GM19023 (cell line): ENCODE data around the gene LASP1NB.

Source experiments
- ATAC-seq: cut with Tn5 transposase; IDR thresholded peaks from one replicate; pipeline ENCODE4 v1.9.1; 2021; ENCODE audit warnings: mild to moderate bottlenecking, moderate library complexity; ENCODE audit not compliant: unreplicated experiment

Gene LASP1NB

DNA sequence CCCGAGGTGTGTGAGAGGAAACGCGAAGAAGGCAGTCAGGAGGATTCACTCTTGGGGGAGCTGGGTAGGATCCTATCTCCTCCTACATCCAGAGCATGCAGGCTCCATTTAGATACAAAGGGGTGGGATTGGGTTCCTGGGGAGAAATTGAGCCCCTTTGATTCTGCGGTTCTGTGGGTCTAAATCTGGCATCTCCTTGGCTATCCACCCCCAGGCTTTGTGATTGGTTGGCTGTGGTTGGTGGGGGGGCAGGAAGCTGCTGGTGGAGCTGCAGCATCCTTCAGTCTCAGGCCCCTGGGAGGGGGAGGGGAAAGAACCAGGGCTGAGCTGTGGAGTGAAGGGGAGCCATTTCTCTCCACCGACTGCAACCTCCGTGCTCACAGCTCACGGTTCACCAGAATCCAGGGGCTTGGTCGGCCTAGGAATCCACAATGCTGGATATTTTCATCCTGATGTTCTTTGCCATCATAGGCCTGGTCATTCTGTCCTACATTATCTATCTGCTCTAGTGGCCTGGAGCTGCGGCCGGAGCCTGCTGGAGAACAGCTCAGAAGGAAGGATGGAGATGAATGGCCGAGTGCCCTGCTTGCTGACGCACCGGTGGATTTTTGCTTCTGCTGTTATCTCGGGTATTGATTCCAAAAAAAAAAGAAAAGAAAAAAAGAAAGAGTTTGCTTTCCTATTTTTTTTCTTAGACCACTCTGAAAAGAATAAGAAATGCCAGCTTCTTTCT is at the start of gene LASP1NB:
TSS of gene LASP1NB (plus strand) at position 352 of the 733 bp plus-strand sequence.
- ATAC-seq: no peak

DNA sequence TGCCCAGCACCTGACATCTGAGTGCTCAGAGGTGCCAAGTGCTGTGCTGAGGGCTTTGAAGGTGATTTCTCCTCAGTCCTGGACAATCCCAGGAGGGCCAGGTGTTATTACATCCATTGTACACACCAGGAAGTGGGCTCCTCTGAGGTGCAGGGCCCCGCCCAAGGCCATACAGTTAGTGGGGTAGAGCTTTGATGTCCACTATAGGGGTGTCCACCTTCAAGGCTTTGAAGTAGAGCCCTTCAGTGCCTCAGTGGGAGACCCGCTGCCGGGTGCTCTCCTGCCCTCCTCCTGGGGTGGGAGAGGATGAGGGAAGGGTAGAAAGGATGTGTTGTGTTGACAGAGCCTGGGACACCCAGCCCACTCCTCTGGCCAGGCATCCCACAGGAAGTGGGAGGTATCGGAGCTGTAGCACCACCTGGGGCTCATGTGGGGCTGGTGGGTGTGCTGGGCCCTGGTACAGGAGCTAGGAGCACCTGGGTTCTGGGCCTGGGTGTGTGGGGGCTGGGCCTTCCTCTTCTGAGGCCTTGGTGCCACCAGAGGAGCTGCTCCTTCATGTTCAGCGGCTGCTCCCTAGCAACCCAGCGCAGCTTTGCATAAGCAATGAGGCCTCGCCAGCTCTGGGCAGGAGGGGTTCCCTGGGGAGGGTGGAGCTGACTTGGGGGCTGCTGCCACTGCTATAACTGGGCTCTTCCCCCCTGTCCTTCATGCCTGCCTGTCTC is 48.1 kb upstream of the LASP1NB start:
- no peak for ATAC-seq

DNA sequence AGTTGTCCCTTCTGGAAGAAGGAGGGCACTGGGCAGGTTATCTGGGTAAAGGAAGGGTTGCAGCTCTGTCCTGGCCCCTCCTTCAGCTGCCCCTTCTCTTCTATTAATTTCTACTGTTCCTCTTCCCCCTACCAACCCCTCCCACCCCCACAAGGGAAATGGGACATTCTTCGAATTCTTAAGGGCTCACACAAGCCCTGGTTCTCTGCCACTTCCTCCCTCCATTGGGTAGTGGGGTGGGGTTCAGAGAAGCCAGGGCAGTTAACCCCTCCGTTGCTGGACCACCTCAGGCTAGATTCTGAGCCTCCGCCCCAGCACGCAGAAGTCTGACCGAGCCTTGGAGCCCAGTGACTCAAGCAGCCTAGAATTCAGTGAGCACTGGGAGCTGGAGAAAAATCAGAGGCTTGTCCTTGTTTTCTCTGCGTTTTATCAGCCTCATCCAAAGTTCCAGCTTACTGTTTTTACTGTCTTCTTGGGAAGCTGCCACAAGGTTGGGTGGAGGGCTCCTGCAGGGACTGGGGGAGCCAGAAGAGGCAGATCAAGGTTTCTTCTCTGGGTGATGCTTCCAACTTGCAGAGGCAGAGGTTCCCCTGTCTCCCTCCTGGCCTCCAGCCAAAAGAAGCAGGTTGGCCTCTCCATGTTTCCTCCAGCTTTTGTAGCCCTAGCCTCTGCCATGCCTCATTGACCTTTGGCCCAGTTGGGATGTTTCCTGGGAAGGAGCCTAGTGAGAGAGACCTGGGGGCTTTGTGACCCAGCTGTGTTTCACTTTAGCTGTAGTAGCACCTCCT is 45.3 kb upstream of the LASP1NB start:
- ATAC-seq: no peak

DNA sequence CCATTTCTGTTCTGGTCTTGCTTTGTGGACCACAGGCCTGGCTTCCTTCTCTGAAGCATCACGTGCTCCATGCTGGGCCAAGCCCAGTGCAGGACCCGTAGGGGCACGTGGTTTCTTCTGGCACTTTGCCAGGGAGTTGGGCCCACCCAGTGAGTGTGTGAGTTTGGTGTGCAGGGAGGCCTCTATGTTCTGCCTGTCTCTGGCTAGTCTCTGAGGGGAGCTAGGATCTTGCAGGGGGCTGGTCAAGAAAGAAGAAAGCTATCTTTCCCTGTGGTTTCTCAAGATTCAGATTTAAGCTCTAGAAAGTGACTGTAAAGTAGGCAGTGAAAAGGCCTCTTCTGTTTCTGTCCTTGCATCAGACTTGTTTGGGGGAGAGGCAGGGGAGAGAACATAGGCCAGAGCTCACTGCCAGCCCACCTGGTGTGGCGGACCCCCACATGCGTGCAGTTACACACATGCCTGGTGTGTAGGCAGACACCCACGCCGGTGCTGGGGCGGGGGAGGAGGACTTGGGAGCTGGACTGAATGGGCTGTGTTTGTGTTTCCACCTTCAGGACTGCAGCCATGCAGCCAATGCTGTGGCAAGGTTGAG is 43.7 kb upstream of the LASP1NB start:
- ATAC-seq: no peak

DNA sequence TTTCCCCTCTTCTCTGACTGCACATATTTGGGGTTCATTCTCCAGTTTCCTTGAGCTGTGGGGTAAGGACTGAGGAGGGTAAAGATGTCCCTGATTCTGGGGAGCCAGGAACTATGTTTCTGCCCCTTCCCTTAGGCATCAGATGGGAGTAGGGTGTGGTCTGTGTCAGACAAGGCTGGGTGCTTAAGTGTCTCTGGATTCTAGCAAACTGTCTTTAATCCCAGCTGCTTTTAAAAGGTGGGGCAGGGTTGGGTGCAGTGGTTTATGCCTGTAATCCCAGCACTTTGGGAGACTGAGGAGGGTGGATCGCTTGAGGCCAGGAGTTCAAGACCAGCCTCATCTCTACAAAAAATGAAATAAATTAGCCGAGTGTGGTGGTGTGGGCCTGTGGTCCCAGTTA is 42.5 kb upstream of the LASP1NB start:
- ATAC-seq: no peak

DNA sequence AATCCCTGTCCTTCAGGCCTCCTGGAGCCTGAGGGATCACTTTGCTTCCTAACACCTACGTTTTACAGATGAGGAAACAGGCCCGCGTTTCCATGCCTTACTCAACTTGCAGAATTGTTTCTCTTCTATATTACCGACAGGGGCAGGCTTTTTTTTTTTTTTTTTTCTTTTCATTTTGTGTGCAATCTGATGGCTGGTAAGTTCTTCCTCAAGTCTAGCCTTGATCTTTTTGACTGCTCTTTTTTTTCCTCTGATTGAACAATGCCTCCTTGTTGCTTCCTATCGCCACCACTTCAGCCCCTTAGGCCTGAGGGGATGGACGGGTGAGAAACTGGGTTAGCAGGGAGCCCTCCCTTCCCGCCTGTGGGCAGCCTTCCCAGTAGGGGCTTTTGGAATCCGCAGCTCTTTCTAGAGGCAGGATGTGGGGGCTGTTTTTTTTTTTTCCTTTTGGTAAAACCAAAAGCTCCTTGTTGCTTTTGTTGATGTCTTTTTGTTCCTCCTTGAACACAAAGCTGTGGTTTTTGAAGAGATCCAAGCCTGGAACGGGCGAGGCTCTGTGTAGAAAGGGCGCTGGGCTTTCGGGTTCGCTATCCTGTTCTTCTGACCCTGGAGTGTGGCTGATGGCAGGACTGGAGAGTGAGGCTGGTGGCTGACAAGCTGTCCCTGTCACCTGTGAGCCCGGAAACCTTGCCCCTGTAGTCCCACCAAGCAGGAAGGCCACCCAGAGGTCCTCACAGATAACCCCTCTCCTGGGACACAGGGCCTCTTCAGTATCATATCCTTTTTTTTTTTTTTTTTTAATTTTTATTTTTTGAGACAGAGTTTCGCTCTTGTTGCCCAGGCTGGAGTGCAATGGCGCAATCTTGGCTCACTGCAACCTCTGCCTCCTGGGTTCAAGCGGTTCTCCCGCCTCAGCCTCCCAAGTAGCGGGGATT is 41.6 kb upstream of the LASP1NB start:
- ATAC-seq: no peak

DNA sequence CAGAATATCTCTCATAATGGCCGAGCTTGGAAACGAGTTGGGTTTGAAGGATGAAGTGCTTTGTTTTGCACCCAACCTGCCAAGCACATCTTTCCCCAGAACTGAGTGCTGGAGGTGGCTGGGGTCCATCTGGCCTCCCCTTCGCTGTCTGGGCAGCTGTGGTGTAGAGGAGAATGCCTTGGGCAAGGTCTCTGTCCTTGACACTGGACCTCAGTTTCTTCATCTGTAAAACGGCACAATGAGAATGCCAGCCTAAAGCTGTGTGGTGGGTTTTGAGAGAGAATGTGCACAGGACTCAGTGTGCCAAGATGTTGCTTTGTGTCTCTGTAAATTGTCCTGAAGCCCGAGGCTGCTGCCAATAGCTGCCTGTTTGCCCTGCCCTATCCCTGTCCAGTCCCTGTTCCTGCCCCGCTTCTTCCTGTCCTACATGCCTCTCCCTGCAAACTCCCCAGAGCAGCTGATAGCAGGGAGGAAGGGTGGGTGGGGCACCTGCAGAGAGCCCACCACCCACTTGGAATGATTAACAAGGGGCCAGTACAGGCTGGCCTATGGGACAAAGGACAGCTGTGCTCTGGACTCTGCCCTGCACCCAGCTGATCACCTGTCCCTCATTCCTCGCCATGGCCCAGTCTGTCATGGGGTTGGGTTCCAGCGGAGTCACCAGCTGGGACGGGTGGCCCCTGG is 40.2 kb upstream of the LASP1NB start:
- ATAC-seq: no peak

DNA sequence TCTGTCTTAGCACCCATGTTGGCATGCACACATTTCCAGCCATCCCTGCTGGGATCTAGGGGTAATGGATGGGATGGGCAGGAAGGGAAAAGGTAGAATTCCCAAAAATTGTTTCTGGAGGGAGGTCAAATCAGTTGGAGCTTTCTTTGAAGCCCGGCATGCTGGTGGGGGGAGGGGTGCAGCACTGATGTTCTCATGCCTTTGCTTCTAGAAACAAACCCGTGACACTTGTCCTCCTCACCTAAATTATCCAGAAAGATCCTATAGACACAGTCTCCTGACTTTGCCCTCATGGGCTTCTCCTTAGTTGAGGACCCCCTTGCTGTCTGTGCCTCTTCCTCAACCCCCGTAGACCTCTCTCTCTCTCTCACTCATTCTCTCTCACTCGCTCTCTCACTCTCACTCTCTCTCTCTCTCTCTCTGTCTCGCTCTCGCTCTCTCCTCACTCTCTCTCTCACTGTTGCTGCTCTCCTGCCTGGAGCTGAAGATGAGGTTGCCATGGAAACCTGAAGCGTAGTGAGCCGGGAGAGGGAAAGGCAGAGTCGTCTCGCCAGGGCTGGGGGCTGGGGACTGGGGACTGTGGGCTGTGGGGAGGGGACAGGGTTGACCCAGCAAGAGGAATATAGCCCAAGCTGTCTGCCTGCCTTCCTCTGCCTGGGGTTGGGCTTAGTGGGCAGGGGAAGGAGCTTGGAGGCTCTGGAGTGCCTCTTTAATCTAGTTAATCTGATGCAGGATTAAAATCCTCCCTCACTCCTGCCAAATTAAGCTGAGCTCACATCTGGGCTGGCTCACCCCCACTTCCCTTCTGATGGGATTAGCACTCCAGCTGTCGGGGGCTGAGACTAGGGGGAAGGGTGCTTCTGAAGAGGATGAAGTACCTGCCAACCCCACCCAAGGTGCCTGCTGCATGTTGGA is 39.4 kb upstream of the LASP1NB start:
- ATAC-seq: no peak

DNA sequence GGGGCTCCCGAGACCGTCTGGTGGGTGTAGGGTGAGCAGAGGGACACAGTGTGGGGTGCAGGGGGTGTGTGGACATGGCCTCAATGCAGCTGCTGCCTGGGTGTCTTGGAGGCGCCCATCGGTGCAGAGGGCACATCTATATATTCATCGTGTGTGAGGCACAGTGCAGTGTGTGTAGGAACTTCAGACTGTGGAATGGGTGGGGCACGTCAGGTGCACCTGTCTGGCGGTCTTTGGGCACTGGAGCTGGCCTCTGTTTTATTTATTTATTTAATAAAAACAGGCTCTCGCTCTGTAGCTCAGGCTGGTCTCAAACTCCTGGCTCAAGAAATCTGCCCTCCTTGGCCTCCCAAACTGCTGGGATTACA is 38.8 kb upstream of the LASP1NB start:
- no peak for ATAC-seq

DNA sequence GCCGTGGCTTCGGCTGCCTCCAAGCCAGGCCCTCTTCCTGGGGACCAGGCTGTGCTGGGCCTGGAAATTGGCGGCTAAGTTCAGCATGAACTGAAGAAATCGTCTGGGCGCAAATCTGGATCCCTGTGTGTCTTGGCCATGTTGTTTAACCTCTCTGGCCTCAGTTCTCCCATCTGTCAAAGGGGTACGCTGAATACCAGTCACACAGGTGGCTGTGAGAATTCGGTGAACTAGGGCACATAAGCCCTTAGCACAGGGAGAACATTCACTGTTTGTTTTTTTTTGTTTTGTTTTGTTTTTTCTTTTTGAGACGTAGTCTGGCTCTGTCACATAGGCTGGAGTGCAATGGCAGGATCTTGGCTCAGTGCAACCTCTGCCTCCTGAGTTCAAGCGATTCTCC is 36.6 kb upstream of the LASP1NB start:
- no peak for ATAC-seq

DNA sequence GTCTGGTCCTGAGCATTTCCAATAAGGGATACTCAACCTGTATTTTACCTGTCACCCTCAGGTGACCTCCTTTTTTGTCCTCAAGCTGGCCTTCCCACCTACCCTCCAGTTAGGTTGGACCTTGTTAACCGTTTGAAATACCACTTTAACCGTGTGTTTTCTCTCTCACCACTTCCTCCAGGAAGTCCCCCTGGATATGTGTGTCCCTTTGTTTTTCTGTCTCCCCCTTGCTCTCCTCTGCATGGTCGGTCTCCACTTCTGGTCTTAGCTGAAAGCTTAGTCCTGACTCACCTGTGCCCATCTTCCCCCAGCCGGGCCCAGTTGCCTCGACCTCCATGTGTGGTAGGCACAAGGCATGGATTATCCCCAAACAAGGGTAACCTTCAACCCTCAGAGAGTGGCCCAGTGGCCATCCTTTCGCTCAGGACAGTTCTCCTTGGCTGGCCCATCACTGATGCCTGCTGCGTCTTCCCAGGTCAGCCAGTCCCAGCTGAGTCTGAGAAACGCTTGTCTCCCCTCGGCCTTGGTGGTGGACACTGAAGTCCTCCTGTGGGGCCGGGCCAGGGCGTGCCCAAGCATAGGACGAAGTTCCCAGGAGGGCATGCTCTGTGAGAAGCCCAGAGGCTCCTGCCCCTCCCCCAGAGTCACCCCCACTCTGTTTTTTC is 35.5 kb upstream of the LASP1NB start:
- ATAC-seq: no peak

DNA sequence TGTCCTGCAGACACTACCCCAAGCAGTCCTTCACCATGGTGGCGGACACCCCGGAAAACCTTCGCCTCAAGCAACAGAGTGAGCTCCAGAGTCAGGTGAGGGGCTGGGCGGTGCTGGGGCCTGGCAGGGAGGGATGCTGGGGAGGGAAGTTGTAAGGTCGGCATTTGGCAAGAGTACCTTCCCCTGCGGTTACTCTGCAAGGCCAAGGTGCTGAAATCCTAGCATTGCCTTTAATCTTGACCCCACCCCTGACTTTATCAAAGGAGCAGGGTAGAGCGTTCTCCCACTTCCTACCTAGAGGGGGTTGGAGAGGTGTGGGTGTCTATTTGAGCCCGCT is 35.0 kb upstream of the LASP1NB start:
- no peak for ATAC-seq

DNA sequence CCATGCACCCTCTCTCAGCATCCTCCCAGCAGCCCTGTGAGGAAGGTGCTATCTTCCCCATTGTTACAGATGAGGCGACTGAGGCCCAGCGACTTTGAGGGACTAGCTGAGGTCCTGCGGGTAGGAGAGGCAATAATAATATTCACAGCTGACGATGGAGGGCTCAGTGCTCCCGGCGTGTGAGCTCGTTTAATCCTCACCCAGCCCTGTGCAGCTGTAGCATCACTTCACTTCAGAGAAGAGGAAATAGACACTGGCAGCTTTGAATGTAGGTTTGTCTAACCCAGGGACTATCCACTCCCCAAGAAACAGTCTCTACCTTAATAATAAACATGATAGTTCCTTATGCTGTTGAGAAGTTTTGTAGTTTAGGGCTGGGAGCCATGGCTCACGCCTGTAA is 34.0 kb upstream of the LASP1NB start:
- ATAC-seq: no peak

DNA sequence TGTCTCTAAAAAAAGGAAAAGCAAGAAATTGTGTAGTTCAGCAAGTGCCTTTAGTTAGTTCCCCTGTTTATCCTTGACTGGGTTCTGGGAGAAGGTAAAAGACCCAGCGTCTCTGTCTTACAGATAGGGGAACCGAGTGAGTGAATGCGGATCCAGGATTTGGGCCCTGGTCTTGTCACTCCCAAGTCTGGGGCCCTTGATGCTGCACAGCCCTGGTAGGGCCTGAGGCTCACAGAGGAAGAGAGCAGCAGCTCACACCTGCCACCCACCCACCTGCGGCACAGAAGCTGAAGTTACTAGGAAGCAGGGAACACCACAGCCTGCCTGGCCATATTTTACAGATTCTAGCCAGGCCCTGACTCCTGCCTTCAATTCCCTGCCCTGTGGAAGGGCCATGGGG is 33.3 kb upstream of the LASP1NB start:
- no peak for ATAC-seq

DNA sequence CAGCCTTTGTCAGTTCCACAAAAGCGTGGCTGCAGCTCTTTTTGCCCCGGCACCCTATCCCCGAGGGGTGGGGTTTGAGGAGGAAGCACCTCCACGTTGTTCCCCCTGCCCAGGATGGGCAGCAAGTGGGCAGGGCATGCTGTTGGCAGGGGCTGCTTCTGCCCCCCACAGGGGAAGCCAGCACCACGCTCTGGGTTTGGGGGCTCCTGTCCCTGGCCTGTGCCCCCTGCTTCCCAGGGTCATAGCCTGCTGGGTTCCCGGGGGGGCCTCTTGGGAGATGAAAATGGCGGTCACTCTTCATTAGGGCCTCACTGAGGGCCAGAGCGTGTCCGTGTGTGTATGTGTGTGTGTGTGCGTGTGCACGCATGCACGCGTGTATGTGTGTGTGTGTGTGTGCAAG is 32.8 kb upstream of the LASP1NB start:
- ATAC-seq: no peak

DNA sequence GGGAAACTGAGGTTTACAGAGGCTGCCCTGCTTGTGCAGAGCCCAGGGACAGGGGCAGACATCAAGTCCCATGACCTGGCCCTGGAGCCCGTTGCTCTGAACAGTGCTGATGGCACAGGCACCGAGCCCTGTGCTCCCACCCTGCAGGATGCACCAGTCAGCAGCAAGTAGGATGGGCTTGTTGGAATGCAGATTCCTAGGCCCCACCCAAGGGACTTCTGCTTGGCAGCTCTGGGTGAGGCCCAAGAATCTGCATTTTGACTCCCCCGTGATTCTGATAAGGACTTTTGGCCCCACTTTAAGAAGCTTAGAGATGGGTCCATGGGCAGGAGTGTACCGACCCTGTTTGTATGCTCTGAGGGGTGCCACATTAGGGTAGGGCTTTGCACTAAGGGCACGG is 32.3 kb upstream of the LASP1NB start:
- ATAC-seq: no peak

DNA sequence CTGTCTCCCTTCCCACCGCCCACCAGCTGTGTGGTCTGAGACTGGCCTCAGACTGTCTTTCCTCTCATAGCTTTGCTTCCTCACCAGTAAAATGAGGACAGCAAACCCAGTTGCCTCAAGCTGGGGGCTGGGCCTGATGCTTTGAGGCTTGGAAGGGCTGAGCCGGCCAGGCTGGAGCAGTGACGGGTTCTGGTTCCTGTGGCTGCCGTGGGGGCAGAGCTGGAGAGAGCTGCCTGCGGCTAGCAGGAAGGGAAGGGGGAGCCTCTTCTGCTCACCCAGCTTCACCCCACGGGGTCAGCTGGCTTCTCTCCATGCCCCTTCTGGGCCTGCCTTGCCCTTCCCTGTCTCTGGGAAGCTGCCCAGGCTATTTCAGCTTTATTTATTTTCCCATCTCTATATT is 31.8 kb upstream of the LASP1NB start:
- ATAC-seq: no peak

DNA sequence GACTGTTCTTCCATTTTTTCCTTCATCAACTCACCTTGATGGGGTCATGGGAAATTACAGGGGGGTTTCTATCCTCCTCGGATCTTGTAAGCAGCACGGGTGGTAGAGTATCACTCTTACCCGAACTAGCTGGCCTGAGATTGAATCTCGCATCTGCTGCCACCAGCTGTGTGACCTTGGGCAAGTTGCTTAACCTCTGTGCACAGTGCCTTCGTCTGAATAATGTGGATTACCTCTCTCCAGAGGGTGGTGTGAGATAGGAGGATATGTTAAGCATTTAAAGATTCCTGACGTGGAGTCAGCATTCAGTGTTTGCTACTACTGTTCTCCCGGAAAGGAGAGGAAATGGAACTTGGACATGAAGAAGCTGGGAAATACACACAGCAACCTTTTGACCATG is 31.1 kb upstream of the LASP1NB start:
- no peak for ATAC-seq
